Pancreas (tissue), 10 donors: ENCODE results near the gene HS6ST2. TPM values are rescaled to one million over a fixed set of nuclear protein-coding genes. Genes with fewer than 3 reads are reported as not detected.

ENCODE experiments used
- ATAC-seq, 4 donors: fragments of 200-7000 bp; cut with Tn5 transposase; one replicate each; pipeline versions ENCODE4 v1.8.0 to v1.9.1; 2020; ENCODE audit warnings: mild to moderate bottlenecking in 4 of 4, moderate library complexity in 4 of 4
- DNase-seq, 6 donors: peaks; one replicate each; pipeline ENCODE4 v3.0.0-alpha.2; 2020
- FAIRE-seq: peaks from 2 replicates; lab custom pipeline; 2012; peaks lifted over from hg19 to GRCh38; lab: Jason Lieb, UNC
- H3K27ac ChIP-seq, 4 donors: fragments of 200-600 bp; sonication (generic); 1 replicate in 3 of 4; 2 replicates in 1 of 4; pipeline versions ENCODE4 v1.5.0 to v1.8.0; 2020
- H3K27me3 ChIP-seq, 4 donors: fragments of 200-600 bp; one replicate each; pipeline ENCODE4 v1.8.0; 2021
- H3K36me3 ChIP-seq, 3 donors: fragments of 200-600 bp; sonication (generic) in 1 of 3; one replicate each; pipeline versions ENCODE4 v1.5.0 to v1.8.0; 2020 to 2021
- H3K4me1 ChIP-seq, 3 donors: fragments of 200-600 bp; one replicate each; pipeline ENCODE4 v1.8.0; 2021
- H3K4me3 ChIP-seq, 4 donors: fragments of 200-600 bp; sonication (generic) in 2 of 4; one replicate each; pipeline versions ENCODE4 v1.5.0 to v1.8.0; 2020 to 2021
- H3K9me3 ChIP-seq, 4 donors: fragments of 200-600 bp; one replicate each; pipeline ENCODE4 v1.8.0; 2021
- WGBS, 2 donors: extraction: QIAGEN DNeasy Blood & Tissue Kit; methylation state at CpG; one replicate each; pipeline ENCODE4 v1.1.7; 2013; 5-methylcytosine and 5-hydroxymethylcytosine counted together
- intact Hi-C, 3 donors: fragments of 100-400 bp; cut with DNase I; formaldehyde crosslinking; loops; one replicate each; pipeline versions ENCODE4 v1.11.1 to v1.14.2; 2022
- polyA plus RNA-seq, 2 donors: library from polyadenylated mRNA; stranded (reverse); fragments of 200-250 nt; gene quantifications; one replicate each; pipeline ENCODE4 v1.2.3, GENCODE V29; 2013
- total RNA-seq, 6 donors: library from RNA; stranded (reverse); fragmentation: NEBNext Ultra II Directional in 4 of 6; extraction: Animal tissue kit (Norgen Biotek cat#: 25700) in 4 of 6; gene quantifications; one replicate each; pipeline versions ENCODE4 v1.2.1 to v1.2.4, GENCODE V29; 2021 to 2023
- TF ChIP-seq, protein P1 (sequence below), 4 donors: fragments of 200-600 bp; sonication (generic) in 3 of 4; IDR thresholded peaks; one replicate each; pipeline versions ENCODE4 v1.5.0 to v1.8.0; 2021; ENCODE audit warnings: antibody characterized with exemption in 4 of 4
- donor health status: healthy with polysubstance abuse.
- donor health status: DM: no; HTN: no; CAD: no; lungs with moderate emphysema.
- donor health status: DM: no; HTN: no; CAD: no.
- donor health status: control.
- donor health status: control.
- donor health status: Bipolar disorder and iron deficiency.
- donor health status: DM: yes; HTN: yes; CAD: no.
- donor health status: DM: no; HTN: no; CAD: no.
- donor health status: DM: no; HTN: no; CAD: no.
- donor health status: DM: yes; HTN: yes; CAD: no.

HS6ST2 gene
- total and polyA plus RNA-seq, 8 donors = 0.72 to 5.9 (median 3.4) TPM

- intact Hi-C loops = no loop called here
- H3K9me3 ChIP-seq = no peaks in the 10 kb centered on the region
- 51 to 58% methylated on average over 4 of the region's 4 CpGs for WGBS, 2 donors
- peaks cover 0 to 6% (median 0%) of the 10 kb centered on the region in 4 donors for H3K27me3 ChIP-seq
- no peaks in the 10 kb centered on the region for H3K4me1 ChIP-seq
- H3K27ac ChIP-seq = no peak overlapping the region
- TF ChIP-seq, protein P1, sequence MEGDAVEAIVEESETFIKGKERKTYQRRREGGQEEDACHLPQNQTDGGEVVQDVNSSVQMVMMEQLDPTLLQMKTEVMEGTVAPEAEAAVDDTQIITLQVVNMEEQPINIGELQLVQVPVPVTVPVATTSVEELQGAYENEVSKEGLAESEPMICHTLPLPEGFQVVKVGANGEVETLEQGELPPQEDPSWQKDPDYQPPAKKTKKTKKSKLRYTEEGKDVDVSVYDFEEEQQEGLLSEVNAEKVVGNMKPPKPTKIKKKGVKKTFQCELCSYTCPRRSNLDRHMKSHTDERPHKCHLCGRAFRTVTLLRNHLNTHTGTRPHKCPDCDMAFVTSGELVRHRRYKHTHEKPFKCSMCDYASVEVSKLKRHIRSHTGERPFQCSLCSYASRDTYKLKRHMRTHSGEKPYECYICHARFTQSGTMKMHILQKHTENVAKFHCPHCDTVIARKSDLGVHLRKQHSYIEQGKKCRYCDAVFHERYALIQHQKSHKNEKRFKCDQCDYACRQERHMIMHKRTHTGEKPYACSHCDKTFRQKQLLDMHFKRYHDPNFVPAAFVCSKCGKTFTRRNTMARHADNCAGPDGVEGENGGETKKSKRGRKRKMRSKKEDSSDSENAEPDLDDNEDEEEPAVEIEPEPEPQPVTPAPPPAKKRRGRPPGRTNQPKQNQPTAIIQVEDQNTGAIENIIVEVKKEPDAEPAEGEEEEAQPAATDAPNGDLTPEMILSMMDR (IDR thresholded peaks at IDR 0.05) = no peak
- no peaks in the 10 kb centered on the region for H3K36me3 ChIP-seq
- no peak for DNase-seq
- no peak for FAIRE-seq
- H3K4me3 ChIP-seq = no peak overlapping the region
- peak in 2 of 4 donors; percentile 25 to 47 for ATAC-seq
Observed at GRCh38 chrX:132676561-132677186, 281.8 kb downstream of the HS6ST2 start.

- TF ChIP-seq, protein P1 (IDR thresholded peaks at IDR 0.05) = no peak
- FAIRE-seq (no peak), ATAC-seq (no peak), DNase-seq (no peak)
- Histone ChIP-seq H3K27ac (no peak overlapping the region), H3K4me3 (no peak overlapping the region), H3K9me3 (no peaks in the 10 kb centered on the region), H3K4me1 (no peaks in the 10 kb centered on the region), H3K27me3 (peaks cover 0 to 6% (median 0%) of the 10 kb centered on the region in 4 donors), H3K36me3 (no peaks in the 10 kb centered on the region)
- 46 to 51% methylated on average over 3 of the region's 3 CpGs for WGBS, 2 donors
- intact Hi-C loops = no loop called here
Observed at GRCh38 chrX:132676102-132676501, 282.3 kb downstream of the HS6ST2 start.

DNA sequence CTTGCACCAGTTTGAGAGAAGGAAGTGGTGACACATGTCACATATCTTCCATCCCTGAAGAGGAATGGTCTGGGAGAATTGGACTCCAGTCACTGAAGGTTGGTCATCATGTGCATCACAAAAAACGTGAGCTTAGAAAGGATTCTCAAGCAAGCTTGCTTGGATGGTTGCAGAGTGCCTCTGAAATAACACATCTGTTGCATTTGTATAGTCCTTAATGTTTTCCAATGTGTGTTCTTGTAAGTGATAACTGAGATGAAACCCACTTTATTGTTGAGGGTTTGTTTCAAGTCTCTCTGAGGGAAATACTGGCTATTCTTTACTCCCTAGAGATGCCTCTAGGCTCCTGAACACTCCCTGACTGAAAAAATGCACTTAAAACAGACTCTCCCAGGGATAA lies 285.1 kb downstream of the HS6ST2 start:
- Histone ChIP-seq H3K9me3 (no peaks in the 10 kb centered on the region), H3K27me3 (peaks cover 0 to 13% (median 0%) of the 10 kb centered on the region in 4 donors), H3K36me3 (no peaks in the 10 kb centered on the region), H3K27ac (no peak overlapping the region), H3K4me1 (no peaks in the 10 kb centered on the region), H3K4me3 (no peak overlapping the region)
- no peak for FAIRE-seq
- intact Hi-C loops = no loop called here
- DNase-seq = no peak
- ATAC-seq = no peak
- WGBS, 2 donors = 36 to 50% methylated on average over 1 of the region's 1 CpG
- TF ChIP-seq, protein P1 (IDR thresholded peaks at IDR 0.05) = no peak

DNA sequence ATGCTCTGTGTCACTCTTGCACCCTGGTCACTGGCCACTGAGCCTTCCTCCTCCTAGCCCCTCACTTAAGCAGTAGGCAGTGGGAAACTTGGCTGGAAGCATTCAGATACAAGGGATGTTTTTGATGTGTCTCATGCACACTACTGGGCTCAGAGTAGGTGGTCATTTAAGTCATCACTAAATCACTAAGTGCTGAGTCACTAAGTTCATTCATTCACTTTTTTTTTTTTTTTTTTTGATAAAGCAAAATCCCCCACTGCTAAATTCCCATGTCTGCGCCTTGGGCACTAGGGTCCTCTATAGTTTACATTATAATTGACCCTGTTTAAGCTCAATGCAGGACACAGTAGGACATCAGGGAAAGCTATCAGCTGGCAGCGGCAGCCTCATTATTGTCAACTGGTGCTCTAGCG lies 287.2 kb downstream of the HS6ST2 start:
- intact Hi-C loops = no loop called here
- Histone ChIP-seq H3K4me3 (no peak overlapping the region), H3K36me3 (no peaks in the 10 kb centered on the region), H3K27ac (no peak overlapping the region), H3K4me1 (no peaks in the 10 kb centered on the region), H3K27me3 (peaks cover 0 to 7% (median 0%) of the 10 kb centered on the region in 4 donors), H3K9me3 (no peaks in the 10 kb centered on the region)
- 49 to 90% methylated on average over 3 of the region's 3 CpGs for WGBS, 2 donors
- no peak for ATAC-seq
- TF ChIP-seq, protein P1 (IDR thresholded peaks at IDR 0.05) = no peak
- FAIRE-seq = no peak
- no peak for DNase-seq

- peaks cover 0 to 7% (median 0%) of the 10 kb centered on the region in 4 donors for H3K27me3 ChIP-seq
- H3K9me3 ChIP-seq = no peaks in the 10 kb centered on the region
- no peak overlapping the region for H3K27ac ChIP-seq
- 63 to 95% methylated on average over 4 of the region's 4 CpGs for WGBS, 2 donors
- H3K4me3 ChIP-seq = no peak overlapping the region
- H3K36me3 ChIP-seq = no peaks in the 10 kb centered on the region
- H3K4me1 ChIP-seq = no peaks in the 10 kb centered on the region
- DNase-seq = no peak
- TF ChIP-seq, protein P1 (IDR thresholded peaks at IDR 0.05) = no peak
- FAIRE-seq = no peak
- intact Hi-C loops = no loop called here
- no peak for ATAC-seq
Observed at GRCh38 chrX:132669142-132669541, 289.3 kb downstream of the HS6ST2 start.
